OCI-LY1 (cell line): ENCODE results near the gene AK5.

Experiments
- H2AFZ ChIP-seq: fragments of 200-600 bp; sonication (generic), shearing (Covaris generic); 2 replicates; pipeline ENCODE4 v1.6.0; 2014; ENCODE audit warnings: antibody characterized with exemption, mild to moderate bottlenecking, low read length
- H3F3A ChIP-seq: fragments of 200-600 bp; sonication (generic), shearing (Covaris generic); 2 replicates; pipeline ENCODE4 v1.6.0; 2014; ENCODE audit warnings: mild to moderate bottlenecking, antibody characterized with exemption, low read length, moderate library complexity; ENCODE audit not compliant: insufficient read depth
- H3K27ac ChIP-seq: fragments of 200-600 bp; sonication (generic); 2 replicates; pipeline ENCODE4 v1.5.1; 2014; ENCODE audit warnings: low read length, mixed run types, mild to moderate bottlenecking, low read depth; ENCODE audit not compliant: poor library complexity, severe bottlenecking
- H3K27me3 ChIP-seq: fragments of 200-600 bp; sonication (generic); 2 replicates; pipeline ENCODE4 v1.6.0; 2014; ENCODE audit warnings: antibody characterized with exemption, mild to moderate bottlenecking, low read length, moderate library complexity; ENCODE audit not compliant: insufficient read depth
- H3K36me3 ChIP-seq: fragments of 200-600 bp; sonication (generic); 2 replicates; pipeline ENCODE4 v1.6.1; 2014; ENCODE audit warnings: mild to moderate bottlenecking, antibody characterized with exemption, low read length, moderate library complexity, mixed read lengths; ENCODE audit not compliant: insufficient read depth
- H3K4me1 ChIP-seq: fragments of 200-600 bp; sonication (generic); 2 replicates; pipeline ENCODE4 v1.5.1; 2014; ENCODE audit warnings: mild to moderate bottlenecking, low read length, moderate library complexity; ENCODE audit not compliant: insufficient read depth, severe bottlenecking
- H3K4me2 ChIP-seq: fragments of 200-600 bp; sonication (generic), shearing (Covaris generic); 2 replicates; pipeline ENCODE4 v1.6.1; 2014; ENCODE audit warnings: low read length
- H3K4me3 ChIP-seq: fragments of 200-600 bp; sonication (generic); 2 replicates; pipeline ENCODE4 v1.5.1; 2014; ENCODE audit warnings: low read length, low read depth, mild to moderate bottlenecking, mixed read lengths; ENCODE audit not compliant: poor library complexity, severe bottlenecking
- H3K79me2 ChIP-seq: fragments of 200-600 bp; shearing (Covaris generic); 2 replicates; pipeline ENCODE4 v1.6.1; 2016; ENCODE audit warnings: mixed run types, low read length, mixed read lengths; ENCODE audit not compliant: insufficient read depth
- H3K9ac ChIP-seq: fragments of 200-600 bp; sonication (generic), shearing (Covaris generic); 2 replicates; pipeline ENCODE4 v1.6.1; 2014; ENCODE audit warnings: mild to moderate bottlenecking, low read length, mixed read lengths
- H3K9me2 ChIP-seq: fragments of 200-600 bp; sonication (generic), shearing (Covaris generic); 2 replicates; pipeline ENCODE4 v1.6.1; 2014; ENCODE audit warnings: low read depth, mild to moderate bottlenecking, low read length, mixed read lengths
- H3K9me3 ChIP-seq: fragments of 200-600 bp; shearing (Covaris generic); 2 replicates; pipeline ENCODE4 v1.6.1; 2014; ENCODE audit warnings: low read length, mixed read lengths
- H4K20me1 ChIP-seq: fragments of 200-600 bp; sonication (generic), shearing (Covaris generic); 2 replicates; pipeline ENCODE4 v1.6.0; 2016; ENCODE audit warnings: mild to moderate bottlenecking, low read length; ENCODE audit not compliant: insufficient read depth
- EZH2 ChIP-seq: fragments of 200-600 bp; sonication (generic), shearing (Covaris generic); IDR thresholded peaks from 2 replicates; pipeline ENCODE4 v1.8.0; 2017; ENCODE audit warnings: borderline replicate concordance, mixed run types, mild to moderate bottlenecking, antibody characterized with exemption, low read length, moderate library complexity, mixed read lengths
- TF ChIP-seq, protein P1 (sequence below): fragments of 200-600 bp; sonication (generic), shearing (Covaris generic); IDR thresholded peaks from 2 replicates; pipeline ENCODE4 v1.5.1; 2017; ENCODE audit warnings: mild to moderate bottlenecking, antibody characterized with exemption, low read length, moderate library complexity, mixed read lengths

Gene AK5

DNA sequence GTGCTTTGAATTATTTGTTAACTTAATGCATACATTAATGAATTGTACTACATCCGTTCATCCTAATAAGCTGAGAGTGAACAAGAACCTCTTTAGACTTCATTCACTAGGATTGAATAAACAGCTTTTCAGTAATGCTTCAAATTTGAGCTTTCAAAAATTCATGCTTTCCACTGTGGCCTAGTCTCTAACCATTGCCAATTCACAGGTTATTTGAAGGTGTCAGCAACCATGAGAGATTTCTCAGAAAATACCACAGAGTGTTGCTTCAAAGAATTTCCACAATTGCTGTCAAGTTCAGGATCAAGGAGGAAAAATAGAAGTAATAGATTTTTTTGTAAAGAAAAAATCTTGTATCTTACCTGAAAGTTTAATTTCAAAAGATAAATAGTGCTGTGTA, 72.7 kb downstream of the AK5 start:
- Histone ChIP-seq H2AFZ (no peak overlapping the region), H3K4me1 (no peaks in the 10 kb centered on the region), H3K27ac (no peak overlapping the region), H4K20me1 (no peaks in the 10 kb centered on the region), H3K9me3 (no peaks in the 10 kb centered on the region), H3K9ac (no peak overlapping the region), H3K36me3 (no peaks in the 10 kb centered on the region), H3K9me2 (no peaks in the 10 kb centered on the region), H3K4me2 (no peak overlapping the region), H3K79me2 (no peaks in the 10 kb centered on the region), H3K4me3 (no peak overlapping the region), H3F3A (no peaks in the 10 kb centered on the region), H3K27me3 (no peaks in the 10 kb centered on the region)
- TF ChIP-seq EZH2: no peak
- TF ChIP-seq, protein P1, sequence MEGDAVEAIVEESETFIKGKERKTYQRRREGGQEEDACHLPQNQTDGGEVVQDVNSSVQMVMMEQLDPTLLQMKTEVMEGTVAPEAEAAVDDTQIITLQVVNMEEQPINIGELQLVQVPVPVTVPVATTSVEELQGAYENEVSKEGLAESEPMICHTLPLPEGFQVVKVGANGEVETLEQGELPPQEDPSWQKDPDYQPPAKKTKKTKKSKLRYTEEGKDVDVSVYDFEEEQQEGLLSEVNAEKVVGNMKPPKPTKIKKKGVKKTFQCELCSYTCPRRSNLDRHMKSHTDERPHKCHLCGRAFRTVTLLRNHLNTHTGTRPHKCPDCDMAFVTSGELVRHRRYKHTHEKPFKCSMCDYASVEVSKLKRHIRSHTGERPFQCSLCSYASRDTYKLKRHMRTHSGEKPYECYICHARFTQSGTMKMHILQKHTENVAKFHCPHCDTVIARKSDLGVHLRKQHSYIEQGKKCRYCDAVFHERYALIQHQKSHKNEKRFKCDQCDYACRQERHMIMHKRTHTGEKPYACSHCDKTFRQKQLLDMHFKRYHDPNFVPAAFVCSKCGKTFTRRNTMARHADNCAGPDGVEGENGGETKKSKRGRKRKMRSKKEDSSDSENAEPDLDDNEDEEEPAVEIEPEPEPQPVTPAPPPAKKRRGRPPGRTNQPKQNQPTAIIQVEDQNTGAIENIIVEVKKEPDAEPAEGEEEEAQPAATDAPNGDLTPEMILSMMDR: no peak

DNA sequence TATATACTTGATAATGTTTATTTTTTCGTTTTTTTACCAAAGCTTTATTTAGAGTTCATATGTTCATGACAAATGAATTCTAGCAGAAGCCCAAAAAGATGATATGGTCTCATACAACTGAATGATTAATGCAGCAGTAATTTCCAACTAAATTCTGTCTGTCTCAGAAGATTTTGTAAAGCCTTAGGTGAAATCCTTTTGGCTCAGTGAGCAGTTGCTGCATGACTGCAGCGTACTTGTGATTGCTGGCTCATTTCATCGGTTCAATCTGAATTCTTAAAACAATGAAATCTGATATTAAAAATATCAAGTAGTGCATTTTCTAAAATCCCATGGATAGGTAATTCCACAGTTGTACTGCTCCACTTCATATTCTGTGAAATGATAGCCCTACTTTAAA, 73.2 kb downstream of the AK5 start:
- Histone ChIP-seq H3K9me3 (no peaks in the 10 kb centered on the region), H3K9ac (no peak overlapping the region), H3K36me3 (no peaks in the 10 kb centered on the region), H3K79me2 (no peaks in the 10 kb centered on the region), H3K4me2 (no peak overlapping the region), H2AFZ (no peak overlapping the region), H3K4me3 (no peak overlapping the region), H4K20me1 (no peaks in the 10 kb centered on the region), H3K27me3 (no peaks in the 10 kb centered on the region), H3K4me1 (no peaks in the 10 kb centered on the region), H3K27ac (no peak overlapping the region), H3K9me2 (no peaks in the 10 kb centered on the region), H3F3A (no peaks in the 10 kb centered on the region)
- TF ChIP-seq, protein P1: no peak
- no peak for TF ChIP-seq EZH2

DNA sequence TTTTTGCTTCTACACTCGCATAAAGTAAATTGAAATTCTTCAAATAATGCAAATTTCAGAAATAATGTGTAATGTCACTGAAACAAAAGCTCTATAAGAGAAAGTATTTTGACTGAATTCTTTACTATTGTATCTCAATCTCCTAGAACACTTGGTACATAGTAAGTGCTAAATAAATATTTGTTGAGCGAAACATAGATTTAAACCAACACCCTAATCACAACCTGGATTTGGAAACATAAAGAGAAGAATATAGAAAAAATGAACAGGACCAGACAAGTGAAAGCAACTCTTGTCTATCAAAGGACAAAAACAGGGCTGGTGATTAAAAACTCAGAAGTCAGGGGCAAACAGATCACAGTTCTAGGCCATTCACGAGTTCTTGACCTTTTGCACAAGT, 74.3 kb downstream of the AK5 start:
- Histone ChIP-seq H3K9me2 (no peaks in the 10 kb centered on the region), H4K20me1 (no peaks in the 10 kb centered on the region), H3F3A (no peaks in the 10 kb centered on the region), H3K27me3 (no peaks in the 10 kb centered on the region), H3K27ac (no peak overlapping the region), H3K4me1 (no peaks in the 10 kb centered on the region), H3K4me3 (no peak overlapping the region), H3K36me3 (no peaks in the 10 kb centered on the region), H2AFZ (no peak overlapping the region), H3K79me2 (no peaks in the 10 kb centered on the region), H3K4me2 (no peak overlapping the region), H3K9me3 (no peaks in the 10 kb centered on the region), H3K9ac (no peak overlapping the region)
- TF ChIP-seq, protein P1: no peak
- no peak for TF ChIP-seq EZH2
